HG03565 (cell line): ENCODE measurements around the gene IL6R.
"Not testable (repeated sequence)": the region's sequence is repeated elsewhere in the genome, so short reads cannot be mapped to it uniquely, and the experiment has no call there.

Experiments used
- ATAC-seq: cut with Tn5 transposase; IDR thresholded peaks from one replicate; pipeline ENCODE4 v1.9.1; 2021; ENCODE audit warnings: mild to moderate bottlenecking, moderate library complexity; ENCODE audit not compliant: unreplicated experiment

The IL6R gene

GRCh38 chr1:154404984-154405746 lies at the start of gene IL6R:
TSS of gene IL6R (plus strand) at chr1:154405343. CDS start at chr1:154405630, 287 bp downstream.
- ATAC-seq, result no peak

- no peak for ATAC-seq
Observed at GRCh38 chr1:154358519-154358918, 46.6 kb upstream of the IL6R start.

DNA sequence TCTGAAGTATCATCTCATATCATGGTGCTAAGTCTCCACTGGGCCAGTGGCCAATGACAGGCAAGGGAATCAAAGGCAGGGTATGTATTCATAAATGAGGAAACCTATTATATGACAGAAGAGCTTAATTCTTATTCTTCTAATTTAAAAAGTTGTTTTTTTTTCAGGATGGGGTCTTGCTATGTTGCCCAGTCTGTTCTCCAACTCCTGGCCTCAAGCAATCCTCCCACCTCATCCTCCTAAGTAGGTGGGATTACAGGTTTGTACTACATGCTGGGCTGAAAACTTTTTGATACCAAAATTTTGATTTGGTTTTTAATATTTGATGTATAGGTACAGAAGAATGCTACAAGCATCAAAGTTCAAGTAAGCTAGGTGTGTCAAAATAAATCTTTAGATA lies 44.9 kb upstream of the IL6R start:
- ATAC-seq, result no peak

GRCh38 chr1:154360881-154361280 lies 44.3 kb upstream of the IL6R start:
- not testable (repeated sequence) for ATAC-seq

DNA sequence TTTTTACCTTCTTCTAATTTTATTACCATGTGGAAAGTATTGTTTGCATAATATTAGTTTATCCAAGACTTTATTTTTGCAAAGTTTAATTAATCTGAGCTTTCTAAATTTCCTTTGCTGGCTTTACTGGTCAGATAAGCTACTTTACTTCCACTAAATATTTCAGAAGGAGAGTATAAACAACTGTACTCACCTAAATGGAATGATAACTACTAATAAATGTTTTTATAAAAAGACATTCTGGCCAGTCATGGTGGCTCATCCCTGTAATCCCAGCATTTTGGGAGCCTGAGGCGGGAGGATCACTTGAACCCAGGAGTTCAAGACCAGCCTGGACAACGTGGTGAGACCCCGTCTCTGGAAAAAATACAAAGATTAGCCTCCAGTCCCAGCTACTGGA lies 43.8 kb upstream of the IL6R start:
- no peak for ATAC-seq

DNA sequence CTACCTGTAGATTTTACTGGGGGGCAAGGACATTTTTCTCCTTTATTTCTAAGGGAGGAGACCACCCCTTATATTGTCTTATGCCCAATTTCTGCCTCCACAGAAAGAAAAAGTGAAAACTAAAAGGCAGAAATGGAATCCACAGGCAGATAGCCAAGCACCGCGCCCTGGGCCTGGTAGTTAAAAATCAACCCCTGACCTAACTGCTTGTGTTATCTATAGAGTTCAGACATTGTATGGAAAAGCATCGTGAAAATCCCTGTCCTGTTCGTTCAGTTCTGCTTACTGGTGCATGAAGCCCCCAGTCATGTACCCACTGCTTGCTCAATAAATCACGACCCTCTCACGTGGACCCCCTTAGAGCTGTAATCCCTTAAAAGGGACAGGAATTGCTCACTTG lies 33.7 kb upstream of the IL6R start:
- no peak for ATAC-seq

DNA sequence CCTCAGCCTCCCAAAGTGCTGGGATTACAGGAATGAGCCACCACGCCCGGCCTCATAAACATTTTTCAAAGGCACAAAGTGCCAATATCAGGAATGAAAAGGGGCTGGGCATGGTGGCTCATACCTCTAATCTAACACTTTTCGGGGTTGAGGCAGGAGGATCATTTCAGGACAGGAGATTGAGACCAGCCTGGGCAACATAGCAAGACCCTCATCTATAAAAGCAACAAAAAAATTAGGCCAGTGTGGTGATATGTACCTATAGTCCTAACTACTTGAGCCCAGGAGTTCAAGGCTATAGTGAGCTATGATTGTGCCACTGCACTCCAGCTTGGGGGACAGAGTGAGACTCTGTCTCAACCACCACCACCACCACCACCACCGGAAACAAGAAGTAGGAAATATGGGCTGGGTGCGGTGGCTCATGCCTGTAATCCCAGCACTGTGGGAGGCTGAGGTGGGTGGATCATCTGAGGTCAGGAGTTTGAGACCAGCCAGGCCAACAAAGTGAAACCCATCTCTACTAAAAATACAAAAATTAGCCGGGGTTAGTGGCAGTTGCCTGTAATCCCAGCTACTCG lies 31.3 kb upstream of the IL6R start:
- not testable (repeated sequence) for ATAC-seq

GRCh38 chr1:154379301-154379700 lies 25.8 kb upstream of the IL6R start:
- ATAC-seq, result no peak

GRCh38 chr1:154384650-154385489 lies 20.3 kb upstream of the IL6R start:
- ATAC-seq, result no peak

DNA sequence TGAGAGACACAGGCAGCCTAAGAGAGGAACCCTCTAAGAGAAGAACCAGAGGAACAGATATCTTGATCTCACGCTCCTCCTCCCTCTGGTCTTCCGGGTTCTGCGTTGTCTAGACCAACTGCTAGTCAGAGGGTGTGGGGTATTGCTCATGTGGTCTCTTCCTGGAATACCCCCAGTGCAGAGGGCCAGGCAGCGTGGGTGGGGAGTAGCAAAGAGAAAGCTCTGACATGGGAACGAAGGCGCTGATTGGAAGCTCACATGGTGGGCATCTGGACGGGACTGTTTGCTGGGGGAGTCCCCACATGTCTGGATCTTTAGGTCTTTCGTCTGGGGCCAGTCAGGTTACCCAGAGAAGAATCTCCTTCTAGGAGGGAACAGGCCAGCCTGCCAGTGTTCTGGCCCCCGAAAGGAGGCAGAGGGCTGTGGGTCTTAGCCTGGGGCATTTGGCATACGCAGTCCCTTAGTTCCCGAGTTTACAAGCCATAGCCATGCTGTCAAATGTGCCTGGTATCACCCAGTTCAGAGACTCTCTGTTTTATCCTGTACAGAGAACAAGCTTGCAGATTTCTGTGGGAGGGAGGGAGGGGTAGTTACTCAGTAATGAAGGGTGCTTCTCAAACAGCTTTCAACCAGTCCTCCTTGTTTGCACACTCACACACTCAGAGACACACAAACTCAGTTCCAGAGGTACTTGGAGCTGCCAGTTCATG lies 18.3 kb upstream of the IL6R start:
- ATAC-seq, result peak; percentile 30

DNA sequence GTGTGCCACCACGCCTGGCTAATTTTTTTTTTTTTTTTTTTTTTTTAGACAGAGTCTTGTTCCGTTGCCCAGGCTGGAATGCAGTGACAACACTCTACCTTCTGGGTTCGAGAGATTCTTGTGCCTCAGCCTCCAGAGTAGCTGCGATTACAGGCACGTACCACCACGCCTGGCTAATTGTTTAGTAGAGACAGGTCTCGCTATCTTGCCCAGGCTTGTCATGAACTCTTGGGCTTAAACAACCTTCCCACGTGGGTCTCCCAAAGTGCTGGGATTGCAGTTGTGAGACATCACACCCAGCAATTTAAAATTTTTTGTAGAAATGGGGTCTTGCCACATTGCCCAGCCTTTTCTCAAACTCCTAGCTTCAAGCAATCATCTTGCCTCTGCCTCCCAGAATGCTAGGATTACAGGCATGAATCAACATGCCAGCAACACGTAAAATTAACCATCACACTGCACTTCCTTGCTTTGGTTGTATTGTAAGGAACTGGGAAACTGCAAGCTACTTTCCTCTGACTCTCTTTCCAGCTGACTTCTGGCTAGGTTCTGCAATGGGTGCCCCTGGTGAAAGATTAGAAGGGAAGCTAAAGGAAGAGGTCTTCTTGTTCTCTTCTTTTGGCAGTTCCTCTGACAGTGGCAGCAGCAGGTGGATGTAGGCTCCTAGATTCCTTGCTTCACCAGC lies 13.9 kb upstream of the IL6R start:
- no peak for ATAC-seq

DNA sequence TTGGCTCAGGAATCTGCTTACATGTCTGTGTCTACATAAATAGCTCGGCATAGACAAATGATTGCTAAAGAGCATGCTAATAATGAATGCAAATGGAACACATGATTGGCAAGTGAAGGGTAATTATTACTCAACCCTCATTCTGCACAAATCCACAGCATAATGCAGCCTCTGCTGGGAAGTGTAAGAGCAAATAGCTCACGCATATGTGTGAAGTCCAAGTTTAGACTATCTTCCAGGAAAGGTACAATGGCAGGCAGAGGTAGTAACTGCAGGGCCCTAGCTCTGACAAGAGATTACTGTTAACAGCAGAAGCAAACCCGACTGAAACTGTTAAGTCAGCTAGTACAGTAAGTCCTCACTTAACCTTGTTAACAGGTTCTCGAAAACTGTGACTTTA lies 7.0 kb upstream of the IL6R start:
- no peak for ATAC-seq

- no peak for ATAC-seq
Observed at GRCh38 chr1:154398678-154399077, 6.5 kb upstream of the IL6R start.

DNA sequence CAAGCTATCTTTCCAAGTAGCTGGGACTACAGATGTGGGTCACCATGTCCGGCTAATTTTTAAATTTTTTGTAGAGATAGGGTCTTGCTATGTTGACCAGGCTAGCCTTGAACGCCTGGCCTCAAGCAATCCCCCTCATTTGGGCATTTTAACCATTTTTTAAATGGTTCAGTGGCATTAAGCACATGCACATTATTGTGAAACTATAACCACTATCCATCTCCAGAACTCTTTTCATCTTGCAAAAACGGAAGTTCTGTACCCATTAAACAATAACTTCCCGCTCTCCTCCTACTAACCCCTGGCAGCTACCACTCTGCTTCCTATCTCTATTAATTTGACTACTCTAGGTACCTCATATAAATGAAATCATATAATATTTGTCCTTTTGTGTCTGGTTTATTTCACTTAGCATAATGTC lies 4.8 kb upstream of the IL6R start:
- ATAC-seq, result no peak

- ATAC-seq, result no peak
Observed at GRCh38 chr1:154402409-154402921, 2.7 kb upstream of the IL6R start.

DNA sequence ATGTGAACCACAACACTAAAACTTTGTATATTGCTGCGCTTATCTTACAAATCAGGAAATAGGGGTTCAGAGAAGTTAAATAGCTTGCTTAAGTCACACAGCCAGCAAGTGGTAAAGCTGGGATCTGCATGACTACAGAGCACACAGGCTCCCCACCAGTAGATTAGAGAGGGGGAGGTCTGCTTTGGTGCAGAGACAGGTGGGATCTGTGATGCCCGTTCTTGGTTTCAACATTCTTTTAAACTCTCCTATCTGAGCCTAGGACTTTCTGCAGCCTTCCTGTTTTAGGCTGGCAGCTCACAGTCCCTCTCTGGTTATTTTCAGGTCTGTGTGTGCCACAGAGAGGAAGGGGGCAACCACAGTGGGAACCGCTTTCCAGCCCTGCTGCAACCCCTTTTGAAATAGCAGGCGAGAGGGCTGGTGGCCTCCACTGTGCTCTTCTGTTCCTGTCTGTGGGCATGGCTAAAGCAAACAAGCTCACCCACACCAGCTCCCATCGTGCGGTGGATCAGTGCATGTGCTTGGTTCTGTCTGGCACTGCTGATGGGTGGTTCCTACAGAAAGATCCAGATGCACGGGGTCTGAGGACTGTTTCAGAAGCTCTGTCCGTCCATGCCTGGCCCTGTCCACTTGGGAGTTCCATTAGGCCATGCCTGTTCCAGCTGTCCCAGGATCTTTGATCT lies 1.7 kb upstream of the IL6R start:
- ATAC-seq, result no peak

GRCh38 chr1:154403983-154404382 lies 1.2 kb upstream of the IL6R start:
- no peak for ATAC-seq

DNA sequence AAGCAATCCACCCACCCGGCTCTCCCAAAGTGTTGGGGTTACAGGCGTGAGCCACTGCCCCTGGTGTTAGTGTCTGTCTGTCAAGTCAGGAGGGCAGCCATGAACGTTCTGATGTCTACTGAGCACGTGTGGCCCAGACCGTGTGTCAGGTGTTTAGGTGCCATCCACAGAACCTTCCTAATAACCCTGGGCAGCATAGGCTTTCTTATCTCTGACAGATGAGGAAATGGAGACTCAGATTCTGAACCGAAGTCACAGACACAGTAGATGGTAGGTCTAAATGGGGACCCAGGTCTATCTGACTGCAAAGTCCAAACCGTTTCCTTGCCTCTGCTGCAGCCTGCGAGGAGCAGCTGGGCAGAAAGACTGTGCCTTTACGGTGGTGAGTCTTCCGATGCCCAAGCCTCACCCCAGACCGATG lies 622 bp upstream of the IL6R start:
- no peak for ATAC-seq

- ATAC-seq, result no peak
Observed at GRCh38 chr1:154405747-154406571, 816 bp downstream of the IL6R start.
